MM.1S (cell line): ENCODE data around the gene MAFB.

Experiments used
- CTCF ChIP-seq: fragments of 300-600 bp; sonication (generic); IDR thresholded peaks from 2 replicates; pipeline ENCODE4 v1.5.1; 2016; ENCODE audit warnings: antibody characterized with exemption, low read length, mixed read lengths
- EZH2 ChIP-seq: fragments of 300-600 bp; sonication (generic); optimal IDR thresholded peaks from 2 replicates; pipeline ENCODE3; 2017; ENCODE audit warnings: low read depth, mild to moderate bottlenecking, antibody characterized with exemption, low read length, mixed read lengths
- EZH2phosphoT487 ChIP-seq: fragments of 300-600 bp; sonication (generic); IDR thresholded peaks from 2 replicates; pipeline ENCODE4 v1.6.1; 2018; ENCODE audit warnings: antibody characterized with exemption, low read length

DNA sequence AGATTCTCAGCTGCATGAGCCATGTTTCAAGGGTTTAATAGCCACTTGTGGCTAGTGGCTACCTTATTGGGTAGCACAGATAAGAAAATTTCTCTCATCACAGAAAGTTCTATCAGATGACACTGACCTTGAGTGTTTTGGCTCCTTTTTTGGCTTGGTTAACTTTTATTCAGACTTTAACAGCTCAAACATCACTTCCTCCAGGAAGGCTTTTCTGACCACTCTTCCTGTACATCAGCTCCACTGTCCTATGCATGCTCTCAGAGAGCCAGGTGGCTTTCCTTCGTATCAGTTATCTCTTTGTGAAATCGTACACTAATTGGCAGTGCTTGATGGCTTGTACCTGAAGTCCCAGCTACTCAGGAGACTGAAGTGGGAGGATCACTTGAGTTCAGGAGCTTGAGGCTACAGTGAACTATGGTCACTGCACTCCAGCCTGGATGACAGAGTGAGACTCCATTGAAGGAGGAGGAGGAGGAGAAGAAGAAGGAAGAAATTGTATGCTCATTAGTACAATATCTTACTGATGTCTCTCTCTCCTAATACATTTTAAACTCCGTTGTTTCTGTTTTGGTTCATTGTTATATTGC is 10.7 kb downstream of the MAFB start:
- TF ChIP-seq CTCF = no peak
- TF ChIP-seq EZH2 = no peak
- no peak for TF ChIP-seq EZH2phosphoT487
